IMR-90 (cell line): ENCODE results near the gene GFI1. TPM values are rescaled to one million over a fixed set of nuclear protein-coding genes. Genes with fewer than 3 reads are reported as not detected.

Experiments
- ATAC-seq: fragments of 200-7000 bp; cut with Tn5 transposase; 2 replicates; pipeline ENCODE4 v1.9.1; 2020; ENCODE audit warnings: low read depth, mild to moderate bottlenecking, moderate library complexity
- BruUV-seq: library from RNA; stranded (reverse); fragments of 400-500 nt; replicated peaks from 2 replicates; lab custom pipeline; 2021; lab: Mats Ljungman, UMichigan
- CTCF ChIA-PET: fragments of 300-600 bp; formaldehyde crosslinking; extraction: SDS; loops from one replicate; lab custom pipeline; 2021; ENCODE audit warnings: antibody characterized with exemption; lab: Yijun Ruan, JAX
- POLR2A ChIA-PET: fragments of 300-600 bp; sonication (Branson Sonifier 250); formaldehyde crosslinking; loops from one replicate; lab custom pipeline; 2022; ENCODE audit warnings: antibody characterized with exemption; ENCODE audit not compliant: unreplicated experiment; lab: Charles Lee
- DNase-seq: peaks from one replicate; pipeline ENCODE4 v3.0.0; 2013
- H2AFZ ChIP-seq: replicated peaks from 2 replicates; pipeline ENCODE3; 2013; ENCODE audit warnings: low read length, mild to moderate bottlenecking; ENCODE audit not compliant: poor library complexity
- H2AK5ac ChIP-seq: 2 replicates; pipeline ENCODE4 v1.6.1; 2013; ENCODE audit warnings: low read depth, low read length, inconsistent platforms
- H2AK9ac ChIP-seq: replicated peaks from 2 replicates; pipeline ENCODE3; 2013; ENCODE audit warnings: mild to moderate bottlenecking, low read depth, low read length, moderate library complexity; ENCODE audit not compliant: poor library complexity
- H2BK120ac ChIP-seq: 2 replicates; pipeline ENCODE4 v1.6.1; 2013; ENCODE audit warnings: low read depth, low read length, inconsistent platforms
- H2BK15ac ChIP-seq: 3 replicates; pipeline ENCODE4 v1.6.1; 2013; ENCODE audit warnings: low read depth, low read length, inconsistent platforms
- H2BK20ac ChIP-seq: 2 replicates; pipeline ENCODE4 v1.6.1; 2013; ENCODE audit warnings: low read depth, mild to moderate bottlenecking, inconsistent platforms, low read length, moderate library complexity
- H2BK5ac ChIP-seq: 2 replicates; pipeline ENCODE4 v1.6.1; 2013; ENCODE audit warnings: mild to moderate bottlenecking, low read depth, low read length, inconsistent platforms; ENCODE audit not compliant: poor library complexity, severe bottlenecking
- H3K14ac ChIP-seq: replicated peaks from 2 replicates; pipeline ENCODE4 v1.6.1; 2013; ENCODE audit warnings: low read depth, low read length, inconsistent platforms
- H3K18ac ChIP-seq: 2 replicates; pipeline ENCODE4 v1.6.1; 2013; ENCODE audit warnings: low read depth, low read length, control low read depth
- H3K23ac ChIP-seq: 2 replicates; pipeline ENCODE4 v1.6.1; 2013; ENCODE audit warnings: low read depth, low read length, inconsistent platforms
- H3K27ac ChIP-seq: 2 replicates; pipeline ENCODE4 v1.5.1; 2013; ENCODE audit warnings: mild to moderate bottlenecking, control low read depth, low read length; ENCODE audit not compliant: insufficient read depth
- H3K27me3 ChIP-seq: 2 replicates; pipeline ENCODE4 v1.6.1; 2013; ENCODE audit warnings: low read length; ENCODE audit not compliant: control insufficient read depth, insufficient read depth
- H3K36me3 ChIP-seq: 2 replicates; pipeline ENCODE4 v1.6.1; 2013; ENCODE audit warnings: low read length, mixed read lengths; ENCODE audit not compliant: control insufficient read depth, insufficient read depth
- H3K4ac ChIP-seq: 2 replicates; pipeline ENCODE4 v1.6.1; 2013; ENCODE audit warnings: low read depth, low read length, inconsistent platforms
- H3K4me1 ChIP-seq: 2 replicates; pipeline ENCODE4 v1.6.1; 2013; ENCODE audit warnings: low read length, mixed read lengths; ENCODE audit not compliant: control insufficient read depth, insufficient read depth
- H3K4me2 ChIP-seq: 2 replicates; pipeline ENCODE4 v1.6.1; 2013; ENCODE audit warnings: low read depth, mild to moderate bottlenecking, control low read depth, low read length, moderate library complexity
- H3K4me3 ChIP-seq: 2 replicates; pipeline ENCODE4 v1.5.1; 2013; ENCODE audit warnings: low read depth, mild to moderate bottlenecking, control low read depth, low read length, moderate library complexity; ENCODE audit not compliant: insufficient read depth
- H3K56ac ChIP-seq: 2 replicates; pipeline ENCODE4 v1.6.1; 2013; ENCODE audit warnings: low read length, inconsistent platforms; ENCODE audit not compliant: insufficient read depth; ENCODE audit errors: extremely low read depth
- H3K79me1 ChIP-seq, 2 experiments: 2 replicates each; pipeline ENCODE4 v1.6.1; 2013; ENCODE audit warnings: low read length in 2 of 2, inconsistent platforms in 1 of 2, low read depth in 1 of 2
- H3K9ac ChIP-seq: 2 replicates; pipeline ENCODE4 v1.6.1; 2013; ENCODE audit warnings: low read depth, low read length, control low read depth
- H3K9me1 ChIP-seq: 2 replicates; pipeline ENCODE4 v1.6.1; 2013; ENCODE audit warnings: low read length, inconsistent platforms; ENCODE audit not compliant: insufficient read depth
- H3K9me3 ChIP-seq: 2 replicates; pipeline ENCODE4 v1.6.1; 2013; ENCODE audit warnings: low read length; ENCODE audit not compliant: control insufficient read depth, insufficient read depth
- H4K20me1 ChIP-seq: 2 replicates; pipeline ENCODE4 v1.6.1; 2013; ENCODE audit warnings: low read length, inconsistent platforms; ENCODE audit not compliant: insufficient read depth
- H4K5ac ChIP-seq: 2 replicates; pipeline ENCODE4 v1.6.1; 2013; ENCODE audit warnings: mild to moderate bottlenecking, low read depth, low read length, control low read depth
- H4K8ac ChIP-seq, 2 experiments: 2 replicates each; pipeline ENCODE4 v1.6.1; 2013; ENCODE audit warnings: low read depth in 2 of 2, low read length in 2 of 2, control low read depth in 1 of 2, inconsistent platforms in 1 of 2
- H4K91ac ChIP-seq: 2 replicates; pipeline ENCODE4 v1.6.1; 2013; ENCODE audit warnings: low read depth, low read length, inconsistent platforms; ENCODE audit not compliant: insufficient read depth
- CEBPB ChIP-seq: IDR thresholded peaks from 2 replicates; pipeline ENCODE4 v1.6.1; 2012; ENCODE audit warnings: low read depth, low read length, improper control_type of control experiment
- SMC3 ChIP-seq: fragments of 150-350 bp; IDR thresholded peaks from 2 replicates; pipeline ENCODE4 v1.6.1; 2016; ENCODE audit warnings: low read depth, mild to moderate bottlenecking, antibody characterized with exemption, low read length, moderate library complexity
- WGBS, 2 experiments: methylation state at CpG; one replicate each; pipeline versions ENCODE4 v1.1.5 to v1.1.7; 2013; ENCODE audit warnings: missing lambda C conversion rate in 2 of 2; ENCODE audit not compliant: insufficient read length in 1 of 2; ENCODE audit errors: extremely low coverage in 2 of 2; 5-methylcytosine and 5-hydroxymethylcytosine counted together
- dilution Hi-C: fragments of 300-500 bp; cut with HindIII; formaldehyde crosslinking; loops from one replicate; pipeline ENCODE4 v1.14.3; 2018; ENCODE audit warnings: low sequenced_read_pairs; ENCODE audit not compliant: unreplicated experiment
- in situ Hi-C: fragments of 300-500 bp; cut with MboI; formaldehyde crosslinking; loops from 3 replicates; pipeline ENCODE4 v1.14.3; 2019; ENCODE audit warnings: low sequenced_read_pairs, inconsistent platforms, mixed read lengths
- intact Hi-C: fragments of 100-400 bp; cut with micrococcal nuclease; formaldehyde crosslinking; loops from 2 replicates; pipeline ENCODE4 v1.10.0; 2022
- polyA plus RNA-seq, 3 experiments: library from polyadenylated mRNA; depleted of rRNA; stranded (reverse); fragments of >200 nt; gene quantifications; 2 replicates each; pipeline ENCODE4 v1.2.3, GENCODE V29; 2012; ENCODE audit warnings: low replicate concordance in 1 of 3
- total RNA-seq: library from RNA; depleted of rRNA; stranded (reverse); fragments of >200 nt; gene quantifications from 2 replicates; pipeline ENCODE4 v1.2.3, GENCODE V29; 2012

Gene GFI1
- total and polyA plus RNA-seq, 2 of the 4 experiments (the other 2 are of a cell fraction) = under 0.01 to 0.21 TPM

DNA sequence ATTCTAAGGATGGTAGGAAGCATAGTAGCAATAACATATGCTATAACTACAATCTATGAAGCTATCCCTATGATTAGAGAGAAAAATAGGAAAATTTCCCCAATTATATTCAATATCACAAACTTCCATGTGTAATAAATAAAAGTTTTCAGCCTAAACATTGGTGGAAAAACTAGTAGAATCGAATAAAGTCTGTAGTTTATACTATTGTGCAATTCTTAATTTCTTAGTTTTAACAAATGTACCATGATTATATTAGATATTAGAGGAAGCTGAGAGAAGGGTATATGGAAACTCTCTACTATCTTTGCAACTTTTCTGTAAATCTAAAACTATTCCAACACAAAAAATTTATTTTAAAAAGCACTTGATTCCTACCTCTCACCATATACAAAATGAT is 13.8 kb upstream of the GFI1 start:
- ChIA-PET POLR2A (no interaction called here), CTCF (interaction anchor here (0.6 to 0.8 kb wide), 2 partner anchors 10 to 24 kb away, joined by 4 read pairs; no protein-coding TSS in a partner anchor)
- DNase-seq (no peak), ATAC-seq (no peak)
- no peak overlapping the region for H2BK15ac ChIP-seq
- H2AK9ac ChIP-seq = no peak overlapping the region
- H3K23ac ChIP-seq = no peak overlapping the region
- BruUV-seq = no TSS peak
- no peaks in the 10 kb centered on the region for H3K79me1 ChIP-seq
- TF ChIP-seq SMC3 = no peak
- peak; percentile 56 for TF ChIP-seq CEBPB
- H4K8ac ChIP-seq = no peak overlapping the region
- no peak overlapping the region for H3K18ac ChIP-seq
- 0 out of 2 replicates have a peak, but pooled peaks cover 9% of the 10 kb centered on the region for H3K9me1 ChIP-seq
- H2BK20ac ChIP-seq = no peak overlapping the region
- no peaks in the 10 kb centered on the region for H3K9me3 ChIP-seq
- no peaks in the 10 kb centered on the region; the same call in 1 of the 2 replicates for H3K27me3 ChIP-seq
- no peak overlapping the region for H4K5ac ChIP-seq
- no peak overlapping the region for H3K56ac ChIP-seq
- H3K4me3 ChIP-seq = no peak overlapping the region
- no peak overlapping the region for H3K4me2 ChIP-seq
- WGBS, 2 experiments = no CpG with 5 or more reads among the region's 1 CpG
- no peak overlapping the region for H2BK5ac ChIP-seq
- no peak overlapping the region for H2AK5ac ChIP-seq
- H3K27ac ChIP-seq = no peak overlapping the region
- H3K4ac ChIP-seq = no peak overlapping the region
- in situ Hi-C loops = no loop called here
- no peak overlapping the region for H3K14ac ChIP-seq
- no peaks in the 10 kb centered on the region for H4K20me1 ChIP-seq
- dilution Hi-C loops = no loop called here
- no peak overlapping the region for H2AFZ ChIP-seq
- no peak overlapping the region for H2BK120ac ChIP-seq
- intact Hi-C loops = no loop called here
- H3K4me1 ChIP-seq = no peaks in the 10 kb centered on the region
- H3K9ac ChIP-seq = no peak overlapping the region
- no peak overlapping the region for H4K91ac ChIP-seq
- H3K36me3 ChIP-seq = no peaks in the 10 kb centered on the region
